HepG2 (cell line): ENCODE measurements around the gene AFAP1. TPM values are rescaled to one million over a fixed set of nuclear protein-coding genes. Genes with fewer than 3 reads are reported as not detected.

Source experiments
- ATAC-seq: fragments of 200-7000 bp; cut with Tn5 transposase; 3 replicates; pipeline ENCODE4 v1.9.1; 2020; ENCODE audit warnings: mild to moderate bottlenecking, moderate library complexity
- BruUV-seq: library from RNA; stranded (reverse); fragments of 400-500 nt; replicated peaks from 2 replicates; lab custom pipeline; 2021; lab: Mats Ljungman, UMichigan
- CTCF ChIA-PET: fragments of 300-600 bp; formaldehyde crosslinking; extraction: SDS; loops from one replicate; lab custom pipeline; 2021; ENCODE audit warnings: low total read pairs, inconsistent platforms, low intra/inter-chr PET ratio; lab: Yijun Ruan, JAX
- POLR2A ChIA-PET: fragments of 350-600 bp; sonication (Branson Sonifier 250); formaldehyde crosslinking; loops from one replicate; lab custom pipeline; 2020; ENCODE audit warnings: antibody characterized with exemption, inconsistent platforms; lab: Yijun Ruan, JAX
- DNase-seq: peaks from one replicate; pipeline ENCODE4 v3.0.0-alpha.2; 2015; ENCODE audit warnings: low spot score
- FAIRE-seq: peaks from 3 replicates; lab custom pipeline; 2011; peaks lifted over from hg19 to GRCh38; lab: Jason Lieb, UNC
- H2AFZ ChIP-seq: one replicate; pipeline ENCODE4 v1.6.1; 2011; ENCODE audit warnings: low read length, inconsistent platforms
- H3K27ac ChIP-seq: fragments of 300-600 bp; 3 replicates; pipeline ENCODE4 v1.8.0; 2011; ENCODE audit warnings: mixed run types, mild to moderate bottlenecking, mixed read lengths, low read length, inconsistent platforms; ENCODE audit not compliant: insufficient read depth; ENCODE audit errors: extremely low read length
- H3K27me3 ChIP-seq, 2 experiments: fragments of 200-600 bp in 1 of 2; 2 replicates in 1 of 2; 3 replicates in 1 of 2; pipeline versions ENCODE4 v1.6.0 to v1.8.0; 2011; ENCODE audit warnings: low read length in 2 of 2, mild to moderate bottlenecking in 2 of 2, moderate library complexity in 2 of 2, inconsistent platforms in 1 of 2; ENCODE audit not compliant: insufficient read depth in 2 of 2, control insufficient read depth in 1 of 2
- H3K36me3 ChIP-seq, 2 experiments: fragments of 200-600 bp in 1 of 2; replicated peaks in 1 of 2; 2 replicates in 1 of 2; 3 replicates in 1 of 2; pipeline versions ENCODE4 v1.5.1 to v1.8.0; 2011; ENCODE audit warnings: low read length in 2 of 2, inconsistent platforms in 1 of 2; ENCODE audit not compliant: insufficient read depth in 2 of 2, control insufficient read depth in 1 of 2
- H3K4me1 ChIP-seq: 2 replicates; pipeline ENCODE4 v1.5.1; 2012; ENCODE audit warnings: low read length, inconsistent platforms; ENCODE audit not compliant: insufficient read depth
- H3K4me2 ChIP-seq: 2 replicates; pipeline ENCODE4 v1.6.0; 2011; ENCODE audit warnings: low read depth, low read length, inconsistent platforms
- H3K4me3 ChIP-seq, 3 experiments: fragments of 200-600 bp in 1 of 3; sonication (generic), shearing (Covaris generic) in 1 of 3; replicated peaks in 1 of 3; 2 replicates each; pipeline ENCODE4 v1.5.1; 2011 to 2016; ENCODE audit warnings: low read length in 3 of 3, inconsistent platforms in 2 of 3, low read depth in 2 of 3, mild to moderate bottlenecking in 2 of 3, control low read depth in 1 of 3, mixed read lengths in 1 of 3; ENCODE audit not compliant: insufficient read depth in 1 of 3
- H3K79me2 ChIP-seq: one replicate; pipeline ENCODE4 v1.6.1; 2011; ENCODE audit warnings: low read length, inconsistent platforms; ENCODE audit not compliant: insufficient read depth
- H3K9ac ChIP-seq: 2 replicates; pipeline ENCODE4 v1.6.0; 2011; ENCODE audit warnings: mild to moderate bottlenecking, low read depth, low read length, inconsistent platforms; ENCODE audit not compliant: insufficient read depth
- H3K9me3 ChIP-seq: 2 replicates; pipeline ENCODE4 v1.5.1; 2012; ENCODE audit warnings: mild to moderate bottlenecking, low read length
- H4K20me1 ChIP-seq: 2 replicates; pipeline ENCODE4 v1.6.0; 2011; ENCODE audit warnings: inconsistent platforms, mild to moderate bottlenecking, low read length, moderate library complexity; ENCODE audit not compliant: insufficient read depth
- CHD4 ChIP-seq: fragments of 200-600 bp; sonication (generic); IDR thresholded peaks from 2 replicates; pipeline ENCODE4 v1.7.0; 2017; ENCODE audit warnings: mild to moderate bottlenecking, low read length, borderline replicate concordance
- IRX3 ChIP-seq: sonication (generic); formaldehyde crosslinking; IDR thresholded peaks from 2 replicates; pipeline ENCODE4 v1.8.1; 2023; ENCODE audit warnings: mild to moderate bottlenecking, low read depth, missing genetic modification reagents, borderline replicate concordance
- TSC22D2 ChIP-seq: sonication (generic); formaldehyde crosslinking; IDR thresholded peaks from 2 replicates; pipeline ENCODE4 v1.5.1; 2020; ENCODE audit warnings: missing genetic modification reagents, mild to moderate bottlenecking, borderline replicate concordance
- ZNF501 ChIP-seq: sonication (generic); formaldehyde crosslinking; IDR thresholded peaks from 2 replicates; pipeline ENCODE4 v1.5.1; 2020; ENCODE audit warnings: mild to moderate bottlenecking, moderate library complexity, missing genetic modification reagents
- ZSCAN9 ChIP-seq: IDR thresholded peaks from 2 replicates; pipeline ENCODE4 v1.6.1; 2016; ENCODE audit warnings: borderline replicate concordance
- WGBS: methylation state at CpG from one replicate; pipeline ENCODE4 v1.1.6; 2017; ENCODE audit warnings: low lambda C conversion rate; 5-methylcytosine and 5-hydroxymethylcytosine counted together
- in situ Hi-C: cut with HindIII; loops from 2 replicates; pipeline ENCODE4 v1.10.0; 2017; ENCODE audit warnings: low pct_unique_long_range_greater_than_20kb; ENCODE audit not compliant: extremely low pct_ligation_motif_present
- intact Hi-C: fragments of 100-400 bp; cut with micrococcal nuclease; formaldehyde crosslinking; loops from one replicate; pipeline ENCODE4 v1.10.0; 2022; ENCODE audit not compliant: unreplicated experiment
- polyA plus RNA-seq, 8 experiments: library from polyadenylated mRNA; depleted of rRNA in 3 of 8; stranded (reverse) in 7 of 8; unstranded in 1 of 8; fragments of >200 nt; fragmentation: Illumina TruSeq in 4 of 8; extraction: Trizol in 4 of 8; gene quantifications; 2 replicates each; pipeline versions ENCODE4 v1.2.1 to v1.2.3, GENCODE V29; 2011 to 2016; ENCODE audit warnings: low read depth in 4 of 8, missing spikeins in 1 of 8, mixed read lengths in 1 of 8; ENCODE audit not compliant: insufficient read depth in 1 of 8
- total RNA-seq, 5 experiments: library from RNA; depleted of rRNA; stranded (reverse); fragments of >200 nt; fragmentation: Illumina TruSeq; extraction: Trizol; gene quantifications; 2 replicates each; pipeline ENCODE4 v1.2.3, GENCODE V29; 2016; ENCODE audit warnings: low read depth in 1 of 5
- TF ChIP-seq, protein P1 (sequence below): sonication (generic); formaldehyde crosslinking; IDR thresholded peaks from 2 replicates; pipeline ENCODE4 v1.4.0; 2020; ENCODE audit warnings: low read depth, mild to moderate bottlenecking, missing genetic modification reagents

AFAP1 gene
- total and polyA plus RNA-seq, 2 of the 13 experiments (the other 11 are each of a cell fraction or from before 2014, with no cell fraction given): 2.5 TPM

DNA sequence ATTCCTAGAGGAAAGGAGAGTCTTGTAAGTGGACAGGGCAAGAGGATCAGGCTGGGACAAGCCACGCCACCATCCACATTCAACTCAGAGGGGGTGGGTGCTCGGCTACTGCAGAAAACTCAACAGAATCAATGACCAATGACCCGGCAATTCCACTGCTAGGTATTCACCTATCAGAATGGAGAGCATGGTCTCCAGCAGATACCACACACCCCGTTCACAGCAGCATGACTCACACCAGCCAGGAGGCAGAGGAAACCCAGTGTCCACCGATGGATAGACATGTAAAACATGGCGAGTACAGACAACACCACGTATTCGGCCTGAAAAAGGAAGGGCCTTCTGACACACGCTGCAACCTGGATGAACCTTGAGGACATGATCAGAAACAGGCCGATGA, 175.9 kb downstream of the AFAP1 start (continued):
- TF ChIP-seq, protein P1, sequence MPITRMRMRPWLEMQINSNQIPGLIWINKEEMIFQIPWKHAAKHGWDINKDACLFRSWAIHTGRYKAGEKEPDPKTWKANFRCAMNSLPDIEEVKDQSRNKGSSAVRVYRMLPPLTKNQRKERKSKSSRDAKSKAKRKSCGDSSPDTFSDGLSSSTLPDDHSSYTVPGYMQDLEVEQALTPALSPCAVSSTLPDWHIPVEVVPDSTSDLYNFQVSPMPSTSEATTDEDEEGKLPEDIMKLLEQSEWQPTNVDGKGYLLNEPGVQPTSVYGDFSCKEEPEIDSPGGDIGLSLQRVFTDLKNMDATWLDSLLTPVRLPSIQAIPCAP (CRISPR knock-in tag): no peak
- no peak for TF ChIP-seq CHD4

GRCh38 chr4:7763106-7763505, 176.6 kb downstream of the AFAP1 start:
- no peak for FAIRE-seq
- intact Hi-C loops: no loop called here
- Histone ChIP-seq H3K36me3 (peaks cover 2 to 4% of the 10 kb centered on the region in 2 experiments; a peak in 1 of 5 replicates), H3K9me3 (no peaks in the 10 kb centered on the region), H3K27me3 (no peaks in the 10 kb centered on the region), H3K79me2 (no peaks in the 10 kb centered on the region), H3K4me1 (peaks cover 66% of the 10 kb centered on the region), H2AFZ (no peak overlapping the region), H3K9ac (no peak overlapping the region), H3K4me3 (no peak overlapping the region), H3K4me2 (no peak overlapping the region)
- no peak for ATAC-seq
- WGBS: 90% methylated on average over 15 of the region's 16 CpGs
- BruUV-seq: no TSS peak
- DNase-seq: no peak
- CTCF ChIA-PET: no interaction called here
- in situ Hi-C loops: no loop called here
- TF ChIP-seq TSC22D2 (no peak), IRX3 (CRISPR knock-in tag) (no peak), ZNF501 (CRISPR knock-in tag) (no peak), ZSCAN9 (CRISPR knock-in tag) (no peak)
- TF ChIP-seq, all 625 proteins: peak for 0
- Histone ChIP-seq H3K27ac (no peak overlapping the region), H4K20me1 (no peaks in the 10 kb centered on the region)
- POLR2A ChIA-PET: no interaction called here
